Neural progenitor cell (in vitro differentiated cells): ENCODE data around the gene THBS4.

Experiments used
- CTCF ChIP-seq: fragments of 200-600 bp; sonication (generic); IDR thresholded peaks from 2 replicates; pipeline ENCODE4 v1.5.1; 2017; ENCODE audit warnings: antibody characterized with exemption, mild to moderate bottlenecking
- EZH2phosphoT487 ChIP-seq: fragments of 200-600 bp; sonication (generic); IDR thresholded peaks from 2 replicates; pipeline ENCODE4 v1.6.1; 2017; ENCODE audit warnings: antibody characterized with exemption

- TF ChIP-seq CTCF (no peak), EZH2phosphoT487 (no peak)
Observed at GRCh38 chr5:80124121-80124918, 89.2 kb downstream of the THBS4 start.
